ENCODE measurements around the gene SPTBN4.

SPTBN4 gene

GRCh38 chr19:40420766-40421765 lies 45.7 kb upstream of the SPTBN4 start:
- CTCF ChIA-PET, result interaction anchor here (0.6 to 3.4 kb wide), 56 partner anchors 9 to 285 kb away, joined by 3 to 40 read pairs (median 5); partner anchors contain the start of genes BLVRB and SERTAD3
- H3K9me3 ChIP-seq (ENCODE audit: control insufficient read depth, insufficient read depth, low read depth, low read length), result no peaks in the 10 kb centered on the region
- POLR2A ChIA-PET, result interaction anchor here (0.6 to 9.2 kb wide), 42 partner anchors 9 to 1735 kb away, joined by 3 to 428 read pairs (median 4); partner anchors contain the start of genes AKT2, BLVRB, C19orf47 and DYRK1B
- TF ChIP-seq HOXC10 (CRISPR knock-in tag; IDR thresholded peaks at IDR 0.05) (no peak), CTCF (tag by site-specific recombination; IDR thresholded peaks at IDR 0.05) (peak; percentile 99), ZNF701 (tag by site-specific recombination; IDR thresholded peaks at IDR 0.05) (no peak), ZNF350 (tag by site-specific recombination; IDR thresholded peaks at IDR 0.05) (no peak), ZNF768 (tag by site-specific recombination; IDR thresholded peaks at IDR 0.05) (no peak; the same call in 1 of the 2 replicates), KLF17 (tag by site-specific recombination; IDR thresholded peaks at IDR 0.05) (peak; percentile 96), REST (tag by site-specific recombination; IDR thresholded peaks at IDR 0.05) (peak; percentile 75; the same call in 1 of the 2 replicates), ZNF426 (tag by site-specific recombination; IDR thresholded peaks at IDR 0.05) (no peak), ZNF843 (tag by site-specific recombination; IDR thresholded peaks at IDR 0.05) (peak; percentile 75), ZNF555 (tag by site-specific recombination; conservative IDR thresholded peaks at IDR 0.05) (no peak), ZNF214 (tag by site-specific recombination; IDR thresholded peaks at IDR 0.05; ENCODE audit: borderline replicate concordance) (no peak), ZNF707 (tag by site-specific recombination; IDR thresholded peaks at IDR 0.05) (no peak), ZNF26 (tag by site-specific recombination; IDR thresholded peaks at IDR 0.05) (no peak), PRDM10 (tag by site-specific recombination; IDR thresholded peaks at IDR 0.05) (peak; percentile 92), ZNF660 (tag by site-specific recombination; IDR thresholded peaks at IDR 0.05) (peak; percentile 76), ZNF558 (tag by site-specific recombination; IDR thresholded peaks at IDR 0.05) (no peak; the same call in 1 of the 2 replicates), ZNF791 (tag by site-specific recombination; IDR thresholded peaks at IDR 0.05) (no peak), ZNF292 (tag by site-specific recombination; IDR thresholded peaks at IDR 0.05; ENCODE audit: borderline replicate concordance, low read depth) (no peak), ZNF19 (tag by site-specific recombination; IDR thresholded peaks at IDR 0.05; ENCODE audit: low read depth) (no peak), BCL11A (tag by site-specific recombination; IDR thresholded peaks at IDR 0.05; ENCODE audit: low read depth) (peak; percentile 66; the same call in 1 of the 2 replicates), SETDB1 (IDR thresholded peaks at IDR 0.05; ENCODE audit: insufficient read length, low read length) (no peak), ZBTB21 (tag by site-specific recombination; IDR thresholded peaks at IDR 0.05) (peak; percentile 52; the same call in 1 of the 2 replicates), HOXA7 (CRISPR knock-in tag; IDR thresholded peaks at IDR 0.05; ENCODE audit: borderline replicate concordance) (no peak), ZNF274 (IDR thresholded peaks at IDR 0.05; ENCODE audit: low read length) (no peak), ZNF274 (tag by site-specific recombination; IDR thresholded peaks at IDR 0.05; ENCODE audit: borderline replicate concordance) (no peak)

More at GRCh38 chr19:40420766-40421765, 45.7 kb upstream of the SPTBN4 start:
- Histone ChIP-seq H3K4me3 (ENCODE audit: low read depth, low read length) (peak overlapping the region; percentile 63), H3K4me1 (ENCODE audit: control insufficient read depth, insufficient read depth, low read length) (peaks cover 21% of the 10 kb centered on the region), H3K27ac (ENCODE audit: extremely low read depth, low read depth, low read length) (peak overlapping the region; percentile 95), H3K36me3 (ENCODE audit: control insufficient read depth in 2 of 2, insufficient read depth in 1 of 2, low read length in 2 of 2) (peaks cover 13 to 15% of the 10 kb centered on the region in 2 experiments)

Data from HEK293 (cell line).